Measurements from ENCODE around the gene BTBD16. TPM values are rescaled to one million over a fixed set of nuclear protein-coding genes. Genes with fewer than 3 reads are reported as not detected.

Gene BTBD16
- total RNA-seq, 4 donors from 2014 or later, result 0.42 to 1.2 TPM; not detected in 2

- Histone ChIP-seq H3K36me3 (no peaks in the 10 kb centered on the region), H3K27ac (peak overlapping the region; percentile 36 to 81 (median 64)), H3K9me3 (peaks cover 0 to 11% (median 0%) of the 10 kb centered on the region in 4 donors), H3K4me1 (peaks cover 0 to 25% (median 7%) of the 10 kb centered on the region in 4 donors), H3K4me3 (peak overlapping the region in 1 of 4 donors; percentile 8), H3K27me3 (no peaks in the 10 kb centered on the region)
- DNase-seq (ENCODE audit: low spot score in 2 of 2), result peak; percentile 33 to 66
- TF ChIP-seq POLR2A (IDR thresholded peaks at IDR 0.05), result no peak
- TF ChIP-seq EP300 (IDR thresholded peaks at IDR 0.05), result peak; percentile 30 to 90
- 46% methylated on average over 13 of the region's 13 CpGs for WGBS, 2 donors
Observed at GRCh38 chr10:122307669-122308416, 36.7 kb downstream of the BTBD16 start.

- TF ChIP-seq CTCF (IDR thresholded peaks at IDR 0.05) (no peak), POLR2A (IDR thresholded peaks at IDR 0.05) (no peak), EP300 (IDR thresholded peaks at IDR 0.05) (no peak)
Observed at GRCh38 chr10:122308417-122309141, 37.5 kb downstream of the BTBD16 start.

GRCh38 chr10:122310311-122311050 lies 39.4 kb downstream of the BTBD16 start:
- no peak overlapping the region for H3K4me3 ChIP-seq
- peaks cover 0 to 25% (median 7%) of the 10 kb centered on the region in 4 donors for H3K4me1 ChIP-seq
- no peaks in the 10 kb centered on the region for H3K36me3 ChIP-seq
- TF ChIP-seq EP300 (IDR thresholded peaks at IDR 0.05) (peak in 1 of 2 donors; percentile 48), CTCF (IDR thresholded peaks at IDR 0.05) (no peak), POLR2A (IDR thresholded peaks at IDR 0.05) (no peak)
- H3K9me3 ChIP-seq, result peaks cover 0 to 3% (median 0%) of the 10 kb centered on the region in 4 donors
- DNase-seq (ENCODE audit: low spot score in 2 of 2), result no peak
- 56 to 59% methylated on average over 15 to 18 of the region's 18 CpGs for WGBS, 2 donors
- H3K27ac ChIP-seq, result peak overlapping the region in 2 of 4 donors; percentile 26 to 46
- H3K27me3 ChIP-seq, result no peaks in the 10 kb centered on the region

More at GRCh38 chr10:122308417-122309141, 37.5 kb downstream of the BTBD16 start:
- peaks cover 0 to 11% (median 0%) of the 10 kb centered on the region in 4 donors for H3K9me3 ChIP-seq
- WGBS, 2 donors, result 66 to 73% methylated on average over 7 of the region's 7 CpGs
- H3K4me3 ChIP-seq, result no peak overlapping the region
- H3K4me1 ChIP-seq, result peaks cover 0 to 25% (median 7%) of the 10 kb centered on the region in 4 donors
- peak overlapping the region; percentile 36 to 81 (median 64) for H3K27ac ChIP-seq
- no peaks in the 10 kb centered on the region for H3K36me3 ChIP-seq
- H3K27me3 ChIP-seq, result no peaks in the 10 kb centered on the region
- DNase-seq (ENCODE audit: low spot score in 2 of 2), result no peak

GRCh38 chr10:122311051-122311410 lies 39.9 kb downstream of the BTBD16 start:
- DNase-seq (ENCODE audit: low spot score in 2 of 2), result no peak
- peaks cover 0 to 25% (median 7%) of the 10 kb centered on the region in 4 donors for H3K4me1 ChIP-seq
- no peak for TF ChIP-seq EP300 (IDR thresholded peaks at IDR 0.05)
- no peak for TF ChIP-seq CTCF (IDR thresholded peaks at IDR 0.05)
- TF ChIP-seq POLR2A (IDR thresholded peaks at IDR 0.05), result no peak
- H3K9me3 ChIP-seq, result no peaks in the 10 kb centered on the region
- no peaks in the 10 kb centered on the region for H3K36me3 ChIP-seq
- 50 to 52% methylated on average over 5 of the region's 5 CpGs for WGBS, 2 donors
- H3K27ac ChIP-seq, result no peak overlapping the region
- H3K27me3 ChIP-seq, result no peaks in the 10 kb centered on the region
- H3K4me3 ChIP-seq, result no peak overlapping the region

- H3K4me1 ChIP-seq, result peaks cover 0 to 25% (median 7%) of the 10 kb centered on the region in 4 donors
- H3K27me3 ChIP-seq, result no peaks in the 10 kb centered on the region
- no peak overlapping the region for H3K27ac ChIP-seq
- no peak for TF ChIP-seq EP300 (IDR thresholded peaks at IDR 0.05)
- WGBS, 2 donors, result 50 to 58% methylated on average over 1 of the region's 1 CpG
- H3K4me3 ChIP-seq, result no peak overlapping the region
- H3K36me3 ChIP-seq, result no peaks in the 10 kb centered on the region
- DNase-seq (ENCODE audit: low spot score in 2 of 2), result no peak
- no peaks in the 10 kb centered on the region for H3K9me3 ChIP-seq
Observed at GRCh38 chr10:122311716-122312115, 40.6 kb downstream of the BTBD16 start.

All from tibial nerve (tissue), 4 donors.